HEK293T (cell line): ENCODE measurements around the gene CD226.

ENCODE experiments used
- CTCF ChIA-PET: fragments of 350-600 bp; formaldehyde crosslinking; extraction: SDS; loops from one replicate; lab custom pipeline; 2021; ENCODE audit warnings: antibody characterized with exemption, inconsistent platforms; lab: Yijun Ruan, JAX
- POLR2A ChIA-PET: fragments of 350-600 bp; formaldehyde crosslinking; extraction: SDS; loops from one replicate; lab custom pipeline; 2020; ENCODE audit warnings: antibody characterized with exemption, inconsistent platforms; lab: Yijun Ruan, JAX
- DNase-seq: peaks from one replicate; pipeline ENCODE4 v3.0.0; 2012; ENCODE audit warnings: mixed read lengths; ENCODE audit errors: extremely low spot score
- ARNT ChIP-seq: fragments of 450-650 bp; IDR thresholded peaks from 2 replicates; pipeline ENCODE4 v1.6.1; 2017; ENCODE audit warnings: mild to moderate bottlenecking
- BHLHE40 ChIP-seq: fragments of 450-650 bp; IDR thresholded peaks from 2 replicates; pipeline ENCODE4 v1.6.1; 2016; ENCODE audit warnings: mild to moderate bottlenecking, moderate library complexity, borderline replicate concordance
- CTBP1 ChIP-seq: fragments of 450-650 bp; IDR thresholded peaks from 2 replicates; pipeline ENCODE4 v1.6.1; 2016; ENCODE audit warnings: borderline replicate concordance
- ELF4 ChIP-seq: fragments of 450-650 bp; IDR thresholded peaks from 2 replicates; pipeline ENCODE4 v1.6.1; 2017; ENCODE audit warnings: antibody characterized with exemption
- FOXA1 ChIP-seq: fragments of 450-650 bp; IDR thresholded peaks from 2 replicates; pipeline ENCODE4 v1.6.1; 2016; ENCODE audit warnings: mild to moderate bottlenecking
- FOXK2 ChIP-seq: fragments of 450-650 bp; IDR thresholded peaks from 2 replicates; pipeline ENCODE4 v1.6.1; 2016; ENCODE audit warnings: mild to moderate bottlenecking
- FOXM1 ChIP-seq: fragments of 450-650 bp; IDR thresholded peaks from 2 replicates; pipeline ENCODE4 v1.6.1; 2017; ENCODE audit warnings: mild to moderate bottlenecking, borderline replicate concordance
- HDGF ChIP-seq: fragments of 450-650 bp; IDR thresholded peaks from 2 replicates; pipeline ENCODE4 v1.6.1; 2017; ENCODE audit warnings: antibody characterized with exemption, borderline replicate concordance
- L3MBTL2 ChIP-seq: fragments of 450-650 bp; conservative IDR thresholded peaks from 2 replicates; pipeline ENCODE4 v1.6.1; 2016; ENCODE audit warnings: mild to moderate bottlenecking
- LEF1 ChIP-seq: fragments of 450-650 bp; IDR thresholded peaks from 2 replicates; pipeline ENCODE4 v1.6.1; 2017; ENCODE audit warnings: mild to moderate bottlenecking, borderline replicate concordance
- NFRKB ChIP-seq: fragments of 450-650 bp; IDR thresholded peaks from 2 replicates; pipeline ENCODE4 v1.6.1; 2016; ENCODE audit warnings: mild to moderate bottlenecking, moderate library complexity
- PKNOX1 ChIP-seq: fragments of 450-650 bp; IDR thresholded peaks from 2 replicates; pipeline ENCODE4 v1.6.1; 2016
- SP1 ChIP-seq: fragments of 450-650 bp; IDR thresholded peaks from 2 replicates; pipeline ENCODE4 v1.6.1; 2017
- SUZ12 ChIP-seq: fragments of 450-650 bp; IDR thresholded peaks from 2 replicates; pipeline ENCODE4 v1.6.1; 2016; ENCODE audit warnings: mild to moderate bottlenecking
- TARDBP ChIP-seq: fragments of 450-650 bp; IDR thresholded peaks from 2 replicates; pipeline ENCODE4 v1.6.1; 2016
- ZNF384 ChIP-seq: fragments of 450-650 bp; IDR thresholded peaks from 2 replicates; pipeline ENCODE4 v1.6.1; 2016

Gene CD226

GRCh38 chr18:69830189-69830588 is 117.5 kb downstream of the CD226 start:
- ChIA-PET CTCF (no interaction called here), POLR2A (no interaction called here)
- DNase-seq: no peak
- TF ChIP-seq FOXK2: no peak
- TF ChIP-seq ZNF384: no peak
- TF ChIP-seq L3MBTL2: no peak
- no peak for TF ChIP-seq SUZ12

- TF ChIP-seq BHLHE40: no peak
- no peak for TF ChIP-seq FOXA1
- TF ChIP-seq NFRKB: no peak
- ChIA-PET POLR2A (no interaction called here), CTCF (no interaction called here)
- no peak for DNase-seq
These were observed 127.1 kb downstream of the CD226 start for GRCh38 chr18:69820538-69820937.

- no peak for DNase-seq
- CTCF ChIA-PET: no interaction called here
- POLR2A ChIA-PET: no interaction called here
- TF ChIP-seq HDGF: no peak
- no peak for TF ChIP-seq CTBP1
- no peak for TF ChIP-seq FOXM1
- TF ChIP-seq L3MBTL2: no peak
- no peak for TF ChIP-seq ARNT
- no peak for TF ChIP-seq BHLHE40
- TF ChIP-seq PKNOX1: no peak
- no peak for TF ChIP-seq FOXA1
- TF ChIP-seq FOXK2: no peak
- no peak for TF ChIP-seq SP1
- no peak for TF ChIP-seq TARDBP
- TF ChIP-seq ELF4: no peak
- TF ChIP-seq LEF1: no peak
- no peak for TF ChIP-seq ZNF384
- no peak for TF ChIP-seq NFRKB
- no peak for TF ChIP-seq SUZ12
These were observed 128.2 kb downstream of the CD226 start for GRCh38 chr18:69819460-69819859.

- DNase-seq: no peak
- TF ChIP-seq BHLHE40 (no peak), HDGF (no peak), SUZ12 (no peak), ELF4 (no peak), ZNF384 (no peak), FOXA1 (no peak), LEF1 (no peak), ARNT (no peak), TARDBP (no peak), CTBP1 (no peak), FOXK2 (no peak), FOXM1 (no peak), PKNOX1 (no peak), L3MBTL2 (no peak), NFRKB (no peak)
- CTCF ChIA-PET: no interaction called here
- POLR2A ChIA-PET: no interaction called here
These were observed 130.2 kb downstream of the CD226 start for GRCh38 chr18:69817335-69817940.

- CTCF ChIA-PET: no interaction called here
- POLR2A ChIA-PET: no interaction called here
- no peak for TF ChIP-seq TARDBP
- no peak for TF ChIP-seq SP1
- no peak for TF ChIP-seq CTBP1
- no peak for TF ChIP-seq PKNOX1
- no peak for TF ChIP-seq FOXK2
- TF ChIP-seq LEF1: no peak
- TF ChIP-seq BHLHE40: no peak
- no peak for TF ChIP-seq ELF4
- no peak for TF ChIP-seq NFRKB
- TF ChIP-seq L3MBTL2: no peak
- no peak for TF ChIP-seq ARNT
- no peak for TF ChIP-seq FOXA1
- TF ChIP-seq FOXM1: no peak
- no peak for TF ChIP-seq SUZ12
- TF ChIP-seq ZNF384: no peak
- TF ChIP-seq HDGF: no peak
- no peak for DNase-seq
These were observed 132.8 kb downstream of the CD226 start for GRCh38 chr18:69814861-69815385.

- TF ChIP-seq BHLHE40: no peak
- TF ChIP-seq SP1: no peak
- no peak for TF ChIP-seq ELF4
- TF ChIP-seq HDGF: no peak
- no peak for TF ChIP-seq SUZ12
- TF ChIP-seq FOXK2: no peak
- no peak for TF ChIP-seq LEF1
- ChIA-PET CTCF (no interaction called here), POLR2A (no interaction called here)
- DNase-seq: no peak
These were observed 134.1 kb downstream of the CD226 start for GRCh38 chr18:69813559-69813958.

GRCh38 chr18:69808399-69808798 is 139.3 kb downstream of the CD226 start:
- POLR2A ChIA-PET: no interaction called here
- CTCF ChIA-PET: no interaction called here
- TF ChIP-seq TARDBP: no peak
- no peak for TF ChIP-seq FOXA1
- TF ChIP-seq LEF1: no peak
- no peak for TF ChIP-seq ELF4
- no peak for TF ChIP-seq NFRKB
- TF ChIP-seq ZNF384: no peak
- TF ChIP-seq SP1: no peak
- DNase-seq: no peak
